CD4-positive, alpha-beta T cell treated with Interleukin-21 for 1 hour (primary cell): ENCODE measurements around the gene PHEX.
A peak's percentile ranks its signal among the peaks of the same experiment; 100 is the strongest.

Source experiments
- DNase-seq: peaks from one replicate; pipeline ENCODE4 v3.0.0-alpha.2; 2020

PHEX gene

GRCh38 chrX:22041907-22042530 is 9.9 kb downstream of the PHEX start:
- DNase-seq, result no peak

DNA sequence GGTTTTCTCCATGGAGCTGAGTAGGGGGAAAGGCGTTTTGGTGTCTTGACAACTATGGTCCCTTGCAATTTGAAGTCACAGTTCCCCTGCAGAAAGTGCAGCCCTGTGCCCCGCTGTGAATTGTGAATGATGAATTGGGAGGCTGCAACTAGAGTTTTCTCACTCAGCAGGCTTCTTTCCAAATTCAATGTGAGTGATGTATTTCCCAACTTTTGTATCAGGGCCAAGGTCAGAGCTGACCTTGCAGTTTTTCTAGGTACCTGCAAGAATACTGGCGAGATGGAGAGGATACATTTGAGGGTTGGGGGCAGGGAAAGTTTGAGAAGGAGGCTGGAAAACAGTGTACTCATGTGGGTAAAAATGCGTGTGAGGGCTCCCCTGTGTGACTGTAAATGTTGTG is 11.7 kb downstream of the PHEX start:
- DNase-seq, result no peak

GRCh38 chrX:22047468-22047867 is 15.3 kb downstream of the PHEX start:
- no peak for DNase-seq

DNA sequence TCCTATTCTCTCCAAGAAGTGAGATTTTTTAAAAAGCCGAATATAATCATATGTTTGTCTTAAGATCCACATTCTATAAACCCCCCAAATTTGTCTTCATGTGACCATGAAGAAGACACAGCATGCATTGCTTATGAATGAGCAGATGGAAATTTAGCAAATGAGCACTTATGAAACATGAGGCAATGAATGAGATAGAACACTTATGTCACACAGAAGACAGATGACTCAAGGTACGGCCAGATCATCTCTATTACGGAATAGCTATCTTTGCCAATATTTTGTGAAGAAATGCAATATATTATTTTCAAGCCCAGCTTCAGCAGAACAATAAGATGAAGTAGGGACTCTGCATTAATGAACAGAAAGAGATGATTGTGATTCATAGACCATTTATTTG is 21.4 kb downstream of the PHEX start:
- no peak for DNase-seq

DNA sequence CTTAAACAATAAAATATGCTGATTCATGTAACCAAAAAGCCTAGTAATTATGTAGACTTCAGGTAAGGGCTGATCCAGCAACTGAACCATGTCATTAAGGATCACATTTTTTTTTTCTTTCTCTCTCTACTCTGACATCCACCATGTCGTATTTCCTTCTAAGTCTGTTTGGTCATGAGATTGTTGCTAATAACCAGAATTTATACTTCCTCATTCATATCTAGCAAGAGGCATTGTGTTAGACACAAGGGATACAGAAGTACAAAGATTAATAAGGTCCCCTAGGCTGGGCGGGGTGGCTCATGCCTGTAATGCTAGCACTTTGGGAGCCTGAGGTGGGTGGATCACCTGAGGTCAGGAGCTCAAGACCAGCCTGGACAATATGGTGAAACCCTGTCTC is 24.1 kb downstream of the PHEX start:
- DNase-seq, result no peak

DNA sequence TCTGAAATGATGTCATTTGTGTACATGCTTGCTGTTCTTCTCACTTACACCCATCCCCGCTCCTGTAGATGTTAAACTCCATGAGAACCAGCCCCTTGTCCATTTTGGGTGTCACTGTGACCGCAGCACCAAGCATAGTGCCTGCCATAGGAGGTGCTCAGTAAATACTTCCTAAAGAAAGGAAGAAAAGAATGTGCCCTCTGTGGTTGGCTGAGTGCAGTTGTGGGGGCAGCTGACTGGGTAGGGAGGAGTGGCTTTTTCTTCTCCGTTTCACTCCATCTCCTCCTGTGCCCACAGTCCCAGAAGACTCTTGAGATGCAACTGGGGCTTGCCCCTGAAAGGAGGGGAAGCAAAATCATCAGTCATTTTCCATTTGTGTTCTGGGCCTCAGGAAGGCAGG is 25.5 kb downstream of the PHEX start:
- no peak for DNase-seq

DNA sequence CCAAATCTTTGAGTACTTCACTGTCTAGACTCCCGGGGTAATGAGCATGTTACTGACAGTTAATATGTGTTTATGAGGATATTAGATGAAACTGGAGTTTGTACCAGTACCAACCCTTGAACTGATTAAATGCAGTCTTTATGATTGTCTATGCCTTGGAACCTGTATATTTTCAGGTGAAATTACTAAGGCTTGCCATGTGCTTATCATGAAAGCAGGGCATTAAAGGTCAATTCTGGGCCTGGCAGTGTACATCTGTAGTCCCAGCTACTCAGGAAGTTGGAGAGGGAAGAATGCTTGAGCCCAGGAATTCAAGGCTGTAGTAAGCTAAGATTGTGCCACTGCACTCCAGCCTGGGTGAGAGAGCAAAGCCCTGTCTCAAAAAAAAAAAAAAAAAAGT is 27.6 kb downstream of the PHEX start:
- DNase-seq, result no peak

- DNase-seq, result no peak
These were observed 28.5 kb downstream of the PHEX start for GRCh38 chrX:22060415-22061280.

- DNase-seq, result no peak
These were observed 31.2 kb downstream of the PHEX start for GRCh38 chrX:22063284-22063683.

- no peak for DNase-seq
These were observed 37.5 kb downstream of the PHEX start for GRCh38 chrX:22069586-22069985.

DNA sequence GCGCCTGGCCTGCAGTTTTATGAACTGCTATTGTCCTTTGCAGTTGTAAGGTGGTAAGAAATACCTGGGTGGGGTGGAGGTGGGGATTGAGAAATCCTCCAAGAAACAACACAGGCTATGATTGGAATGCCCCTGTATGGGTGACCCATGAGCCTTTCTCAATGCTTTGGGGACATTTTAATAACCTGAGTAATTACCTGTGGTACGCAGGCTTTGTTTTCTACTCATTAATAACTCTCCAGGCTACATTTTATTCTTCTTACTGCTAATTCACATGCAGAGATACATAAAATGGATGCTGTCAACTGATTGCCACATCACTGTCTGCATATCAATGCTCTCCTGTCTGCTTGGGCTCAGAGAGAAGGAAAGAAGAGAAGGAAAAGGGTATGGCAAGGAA is 41.8 kb downstream of the PHEX start:
- DNase-seq, result no peak

GRCh38 chrX:22078117-22078516 is 46.0 kb downstream of the PHEX start:
- no peak for DNase-seq

DNA sequence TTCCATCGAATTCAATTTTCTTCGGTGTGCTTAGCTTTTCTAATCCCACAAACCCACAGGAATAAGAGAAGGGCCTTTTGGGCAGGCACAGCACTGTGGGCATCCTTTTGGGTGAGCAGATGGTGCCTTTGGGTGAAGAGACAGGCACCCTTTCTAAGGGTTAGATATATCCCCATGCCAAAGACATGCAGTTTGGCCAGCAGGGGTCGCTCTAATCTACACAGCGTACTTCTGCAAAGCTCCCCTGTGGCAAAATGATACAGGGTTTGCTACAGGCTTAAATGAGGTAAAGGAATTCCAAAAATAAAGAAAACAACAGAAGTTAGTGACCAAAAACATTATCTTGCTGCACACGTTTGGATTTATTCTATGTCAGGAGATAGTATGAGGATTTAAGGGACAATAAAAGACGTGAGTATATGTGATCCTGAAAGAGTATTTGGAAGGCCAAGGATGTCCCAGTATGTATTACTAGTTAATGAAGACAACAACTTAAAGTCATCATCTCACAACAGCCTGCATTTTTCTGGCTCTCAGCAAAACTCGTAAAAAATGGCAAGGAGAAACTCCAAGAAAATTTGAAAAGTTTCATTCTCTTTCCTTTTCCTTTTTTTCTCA is 49.5 kb downstream of the PHEX start:
- DNase-seq, result peak; percentile 23

DNA sequence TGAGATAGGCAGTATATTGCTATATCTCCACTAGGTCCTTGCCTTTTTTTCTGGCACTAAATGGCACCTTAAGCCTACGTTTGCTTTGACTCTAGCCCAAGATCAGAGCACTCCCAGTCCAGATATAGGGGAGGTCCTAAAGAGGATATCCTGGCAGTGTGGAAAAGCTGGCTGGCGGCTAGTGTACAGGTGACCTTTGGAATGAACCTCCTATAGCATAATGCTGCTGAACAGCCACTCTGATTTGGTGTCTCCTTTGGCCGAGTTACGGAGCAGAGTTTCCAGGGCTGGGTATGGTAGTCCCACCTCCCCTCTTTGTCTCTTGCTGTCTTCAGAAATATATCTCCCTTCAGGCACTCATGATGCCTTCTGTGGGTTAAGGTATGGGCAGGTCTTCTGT is 53.9 kb downstream of the PHEX start:
- DNase-seq, result no peak

- no peak for DNase-seq
These were observed 55.0 kb downstream of the PHEX start for GRCh38 chrX:22087011-22087557.

GRCh38 chrX:22088326-22088725 is 56.2 kb downstream of the PHEX start:
- no peak for DNase-seq

DNA sequence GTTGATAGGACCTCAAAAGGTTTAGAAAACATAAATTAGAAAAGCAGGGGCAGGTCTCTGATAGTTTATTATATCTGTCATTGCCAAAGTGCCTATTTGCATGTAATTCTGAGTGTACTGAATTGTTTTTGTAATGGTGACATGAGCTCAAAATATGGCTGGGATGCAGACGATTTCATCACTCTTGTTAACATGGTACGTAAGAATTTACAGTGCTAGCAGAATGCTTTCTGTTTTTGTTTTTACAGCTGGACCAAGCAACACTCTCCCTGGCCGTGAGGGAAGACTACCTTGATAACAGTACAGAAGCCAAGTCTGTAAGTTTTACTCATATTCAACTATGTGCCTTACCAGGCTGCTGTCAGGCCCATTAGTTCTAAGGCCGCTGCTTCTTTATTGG is 58.1 kb downstream of the PHEX start:
- no peak for DNase-seq

- DNase-seq, result no peak
These were observed 61.4 kb downstream of the PHEX start for GRCh38 chrX:22093550-22093949.

GRCh38 chrX:22095286-22095685 is 63.2 kb downstream of the PHEX start:
- no peak for DNase-seq

- DNase-seq, result no peak
These were observed 63.7 kb downstream of the PHEX start for GRCh38 chrX:22095856-22096255.

DNA sequence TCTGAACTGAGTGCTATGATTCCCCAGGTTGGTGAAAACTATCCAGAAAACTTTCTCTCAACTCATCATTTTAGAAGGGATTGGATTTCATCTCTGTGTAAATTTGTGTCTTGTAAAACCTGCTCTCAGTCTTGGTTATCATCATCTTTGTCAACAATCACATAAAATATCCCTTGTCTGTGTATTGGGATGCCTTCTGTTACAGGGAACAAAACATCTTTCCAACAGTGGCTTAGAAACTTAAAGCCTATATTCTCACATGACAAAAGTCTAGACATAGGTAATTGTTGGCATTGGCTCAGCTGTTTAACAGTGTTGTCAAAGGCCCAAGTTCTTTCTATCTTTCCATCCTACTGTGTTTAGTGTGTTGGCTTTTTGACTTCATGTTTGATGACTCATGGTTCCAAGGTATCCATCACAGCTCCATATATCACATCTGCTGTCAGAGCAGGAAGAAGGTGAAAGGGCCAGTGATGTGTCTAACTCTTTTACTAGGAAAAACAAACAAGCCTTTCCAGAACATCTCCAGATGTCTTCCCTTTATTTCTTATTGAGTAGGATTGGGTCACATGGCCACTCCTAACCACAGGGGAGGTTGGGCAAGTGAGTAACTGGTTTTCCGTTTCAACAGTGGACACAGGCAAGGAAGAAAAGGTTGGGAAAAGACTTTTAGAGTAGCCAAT is 65.0 kb downstream of the PHEX start:
- DNase-seq, result no peak

GRCh38 chrX:22105231-22105630 is 73.1 kb downstream of the PHEX start:
- no peak for DNase-seq

DNA sequence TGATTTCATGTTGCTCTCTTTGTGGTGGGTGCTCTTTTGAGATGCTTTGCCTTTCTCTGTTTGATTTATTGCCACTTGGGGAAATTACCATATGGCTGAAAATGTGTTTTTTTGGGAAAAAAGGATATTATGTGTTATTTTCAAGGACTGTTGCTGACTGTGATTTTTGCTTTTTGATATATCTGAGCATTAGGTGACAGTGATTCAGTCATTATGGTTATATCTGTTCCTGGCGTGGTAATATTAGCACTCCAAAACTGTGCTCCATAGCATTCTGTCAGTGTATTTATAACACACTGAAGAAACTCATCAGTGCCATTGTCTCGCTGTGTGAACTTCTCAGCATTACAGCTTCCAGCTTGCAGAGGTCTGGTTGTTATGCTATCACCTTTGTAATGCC is 73.8 kb downstream of the PHEX start:
- DNase-seq, result no peak
